DOHH2 (cell line): ENCODE results near the gene AREG.

ENCODE experiments used
- H3F3A ChIP-seq: fragments of 200-600 bp; sonication (generic), shearing (Covaris generic); 2 replicates; pipeline ENCODE4 v1.6.0; 2016; ENCODE audit warnings: antibody characterized with exemption, mild to moderate bottlenecking; ENCODE audit not compliant: control insufficient read depth, insufficient read depth
- H3K27ac ChIP-seq: fragments of 200-600 bp; sonication (generic); 2 replicates; pipeline ENCODE4 v1.5.1; 2014; ENCODE audit warnings: low read depth, mild to moderate bottlenecking, low read length, moderate library complexity
- H3K27me3 ChIP-seq: fragments of 200-600 bp; sonication (generic); 2 replicates; pipeline ENCODE4 v1.6.1; 2014; ENCODE audit warnings: mild to moderate bottlenecking, low read length, mixed read lengths; ENCODE audit not compliant: control insufficient read depth
- H3K36me3 ChIP-seq: fragments of 200-600 bp; sonication (generic); 2 replicates; pipeline ENCODE4 v1.6.1; 2014; ENCODE audit warnings: mild to moderate bottlenecking, low read length, moderate library complexity, mixed read lengths; ENCODE audit not compliant: control insufficient read depth
- H3K4me1 ChIP-seq: fragments of 200-600 bp; sonication (generic); 2 replicates; pipeline ENCODE4 v1.6.1; 2014; ENCODE audit warnings: mild to moderate bottlenecking, low read length, mixed read lengths; ENCODE audit not compliant: control insufficient read depth
- H3K4me2 ChIP-seq: fragments of 200-600 bp; sonication (generic); 2 replicates; pipeline ENCODE4 v1.6.0; 2014; ENCODE audit warnings: mild to moderate bottlenecking, low read length, moderate library complexity
- H3K4me3 ChIP-seq: fragments of 200-600 bp; sonication (generic); 2 replicates; pipeline ENCODE4 v1.5.1; 2014; ENCODE audit warnings: mild to moderate bottlenecking, low read length, mixed read lengths
- H3K79me2 ChIP-seq: fragments of 200-600 bp; sonication (generic); 2 replicates; pipeline ENCODE4 v1.6.1; 2014; ENCODE audit warnings: mild to moderate bottlenecking, low read length, mixed read lengths; ENCODE audit not compliant: control insufficient read depth
- H3K9me2 ChIP-seq: fragments of 200-600 bp; sonication (generic); replicated peaks from 2 replicates; pipeline ENCODE4 v1.6.1; 2014; ENCODE audit warnings: mild to moderate bottlenecking, low read length, mixed read lengths; ENCODE audit not compliant: control insufficient read depth
- H3K9me3 ChIP-seq: fragments of 200-600 bp; sonication (generic); 2 replicates; pipeline ENCODE4 v1.6.1; 2014; ENCODE audit warnings: antibody characterized with exemption, low read length, mixed read lengths; ENCODE audit not compliant: control insufficient read depth, insufficient read depth
- H4K20me1 ChIP-seq: fragments of 200-600 bp; sonication (generic); 2 replicates; pipeline ENCODE4 v1.6.0; 2014; ENCODE audit warnings: low read depth, mild to moderate bottlenecking, antibody characterized with exemption, low read length, moderate library complexity; ENCODE audit not compliant: control insufficient read depth, insufficient read depth
- CTCF ChIP-seq: fragments of 200-600 bp; sonication (generic); IDR thresholded peaks from one replicate; pipeline ENCODE4 v1.5.1; 2014; ENCODE audit warnings: antibody characterized with exemption, mild to moderate bottlenecking, low read depth, low read length; ENCODE audit not compliant: poor library complexity, severe bottlenecking
- EZH2phosphoT487 ChIP-seq: fragments of 200-600 bp; sonication (generic); IDR thresholded peaks from 2 replicates; pipeline ENCODE4 v1.6.1; 2017; ENCODE audit warnings: borderline replicate concordance, mild to moderate bottlenecking, antibody characterized with exemption, low read length, moderate library complexity, mixed read lengths

The AREG gene

GRCh38 chr4:74447636-74448233 is 2.8 kb downstream of the AREG start:
- peaks cover 12% of the 10 kb centered on the region; the same call in 1 of the 2 replicates for H3K4me1 ChIP-seq
- H3K27ac ChIP-seq = no peak overlapping the region
- H3K4me2 ChIP-seq = no peak overlapping the region
- H3K79me2 ChIP-seq = no peaks in the 10 kb centered on the region
- no peaks in the 10 kb centered on the region for H3K9me2 ChIP-seq
- H3K4me3 ChIP-seq = no peak overlapping the region
- peaks cover 15% of the 10 kb centered on the region for H3K27me3 ChIP-seq
- no peaks in the 10 kb centered on the region for H3F3A ChIP-seq
- H3K36me3 ChIP-seq = no peaks in the 10 kb centered on the region
- TF ChIP-seq EZH2phosphoT487 = no peak
- TF ChIP-seq CTCF = no peak
- no peaks in the 10 kb centered on the region for H3K9me3 ChIP-seq
- no peaks in the 10 kb centered on the region for H4K20me1 ChIP-seq

- Histone ChIP-seq H3F3A (no peaks in the 10 kb centered on the region), H3K27ac (no peak overlapping the region), H3K4me3 (no peak overlapping the region), H3K4me2 (no peak overlapping the region), H3K36me3 (no peaks in the 10 kb centered on the region), H3K27me3 (peaks cover 15% of the 10 kb centered on the region), H3K9me3 (no peaks in the 10 kb centered on the region), H3K9me2 (no peaks in the 10 kb centered on the region), H3K4me1 (peaks cover 7% of the 10 kb centered on the region; the same call in 1 of the 2 replicates), H4K20me1 (no peaks in the 10 kb centered on the region), H3K79me2 (no peaks in the 10 kb centered on the region)
- no peak for TF ChIP-seq EZH2phosphoT487
- TF ChIP-seq CTCF = no peak
Observed at GRCh38 chr4:74449571-74450297, 4.8 kb downstream of the AREG start.

- no peaks in the 10 kb centered on the region for H3K9me2 ChIP-seq
- H3K9me3 ChIP-seq = no peaks in the 10 kb centered on the region
- H3K79me2 ChIP-seq = no peaks in the 10 kb centered on the region
- H3K4me3 ChIP-seq = no peak overlapping the region
- no peaks in the 10 kb centered on the region for H3K36me3 ChIP-seq
- no peak overlapping the region for H3K27ac ChIP-seq
- H3K4me1 ChIP-seq = 0 out of 2 replicates have a peak, but pooled peaks cover 4% of the 10 kb centered on the region
- H3F3A ChIP-seq = no peaks in the 10 kb centered on the region
- H4K20me1 ChIP-seq = no peaks in the 10 kb centered on the region
- TF ChIP-seq EZH2phosphoT487 (no peak), CTCF (no peak)
- no peak overlapping the region for H3K4me2 ChIP-seq
- H3K27me3 ChIP-seq = peaks cover 13% of the 10 kb centered on the region
Observed at GRCh38 chr4:74450298-74450683, 5.4 kb downstream of the AREG start.
